GM19238 (cell line): Measurements from ENCODE around the gene ACOXL.

Source experiments
- DNase-seq: peaks from one replicate; pipeline ENCODE4 v3.0.0; 2011; ENCODE audit warnings: low spot score; ENCODE audit not compliant: insufficient read length

The ACOXL gene

DNA sequence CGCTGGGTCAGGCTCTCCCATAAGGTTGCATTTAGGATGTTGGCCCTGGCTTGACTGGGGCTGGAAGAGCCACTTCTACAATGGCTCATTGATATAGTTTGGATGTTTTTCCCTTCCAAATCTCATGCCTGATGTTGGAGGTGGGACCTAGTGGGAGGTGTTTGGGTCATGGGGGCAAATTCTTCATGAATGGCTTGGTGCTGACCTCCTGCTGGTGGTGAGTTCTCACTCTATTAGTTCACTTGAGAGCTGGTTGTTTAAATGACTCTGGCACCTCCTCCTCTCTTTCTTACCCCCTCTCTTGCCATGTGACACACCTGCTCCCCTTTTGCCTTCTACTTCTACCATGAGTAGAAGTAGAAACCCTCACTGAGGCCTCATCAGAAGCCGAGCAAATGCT is 20.5 kb downstream of the ACOXL start:
- DNase-seq = no peak

DNA sequence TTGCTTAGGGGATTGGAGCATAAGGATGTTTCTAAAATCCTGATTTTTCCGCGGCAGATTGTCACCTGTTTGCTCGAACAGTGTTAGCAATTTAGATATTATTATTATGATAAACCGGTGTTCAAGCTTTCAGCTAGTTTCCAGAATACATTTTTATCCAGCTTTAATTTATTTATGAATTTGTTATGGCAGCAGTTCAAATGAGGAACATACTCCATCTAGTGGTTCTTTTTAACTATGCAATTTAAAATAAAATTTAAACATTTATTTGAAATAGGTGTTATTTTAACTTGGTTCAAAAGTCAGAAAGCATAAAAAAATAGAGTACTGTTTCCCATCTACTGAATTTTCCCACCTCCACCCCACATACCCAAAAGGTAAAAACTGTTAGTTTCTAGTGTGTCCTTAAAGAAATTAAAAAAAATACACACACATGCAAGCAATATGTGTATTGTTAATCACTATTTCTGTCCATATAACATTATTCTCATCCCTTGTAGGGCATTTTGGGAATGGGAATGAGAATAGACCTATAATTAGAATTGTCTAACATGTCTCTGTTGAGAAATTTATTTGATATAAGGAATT is 23.2 kb downstream of the ACOXL start:
- DNase-seq = no peak

DNA sequence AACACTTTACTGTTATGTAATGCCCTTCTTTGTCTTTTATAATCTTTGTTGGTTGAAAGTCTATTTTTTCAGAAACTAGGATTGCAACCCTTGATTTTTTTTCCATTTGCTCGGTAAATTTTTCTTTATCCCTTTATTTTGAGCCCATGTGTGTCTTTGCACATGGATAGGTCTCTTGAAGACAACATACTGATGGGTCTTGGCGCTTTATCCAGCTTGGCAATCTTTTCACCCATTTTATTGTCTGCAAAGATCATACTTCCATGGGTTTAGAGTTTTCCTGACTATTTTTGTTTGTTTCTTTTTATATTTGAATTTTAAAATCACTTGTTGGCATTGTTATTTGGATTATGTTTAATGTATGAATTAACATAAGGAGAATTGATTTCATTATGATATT is 27.0 kb downstream of the ACOXL start:
- no peak for DNase-seq

GRCh38 chr2:110764931-110765330 is 32.6 kb downstream of the ACOXL start:
- no peak for DNase-seq

DNA sequence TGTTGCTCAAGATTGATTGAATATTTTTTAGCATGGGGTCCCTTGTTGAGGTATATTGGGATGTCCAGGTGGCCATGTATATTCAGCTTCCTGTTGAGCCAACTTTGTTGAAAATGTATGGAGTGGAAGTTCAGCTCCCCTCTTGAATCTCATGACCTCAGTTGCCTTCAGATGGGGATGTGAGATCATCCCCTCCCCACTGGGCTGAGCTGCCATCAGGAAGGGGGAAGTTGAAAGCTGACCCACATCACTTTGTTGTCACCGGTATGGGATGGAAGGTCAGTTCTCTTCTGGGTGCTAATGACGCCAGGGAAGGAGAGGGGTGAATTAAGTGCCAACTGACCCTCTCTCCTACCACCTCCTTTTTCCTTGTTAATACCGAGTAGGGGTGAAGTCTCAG is 33.9 kb downstream of the ACOXL start:
- DNase-seq = no peak

- DNase-seq = no peak
These were observed 36.2 kb downstream of the ACOXL start for GRCh38 chr2:110768591-110768990.

DNA sequence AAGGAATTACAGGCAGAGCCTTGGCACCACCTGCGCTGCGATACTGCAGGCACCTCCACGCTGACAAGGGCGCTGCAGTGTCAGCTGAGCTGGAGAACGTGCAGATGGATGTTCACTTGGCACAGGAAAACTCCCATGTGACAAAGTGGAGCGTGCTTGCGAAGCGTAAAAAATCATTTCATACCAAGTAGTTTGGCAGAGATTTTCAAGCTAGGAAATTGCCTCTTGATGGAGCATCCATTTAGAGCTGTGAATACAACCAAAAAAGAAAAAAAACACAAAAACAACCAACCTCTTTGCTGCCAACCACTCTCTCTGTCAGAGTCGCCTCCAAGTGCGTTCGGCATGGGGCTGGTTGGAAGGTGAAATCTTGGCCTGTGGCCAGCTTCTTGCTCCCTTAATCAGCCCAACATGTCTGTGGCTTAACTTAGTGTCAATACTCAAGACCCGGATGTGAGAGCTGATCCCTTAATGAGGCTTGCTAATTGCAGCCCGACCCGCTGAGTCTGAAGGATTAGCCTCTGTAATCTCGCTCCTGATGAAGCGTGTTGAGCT is 38.1 kb downstream of the ACOXL start:
- DNase-seq = no peak

DNA sequence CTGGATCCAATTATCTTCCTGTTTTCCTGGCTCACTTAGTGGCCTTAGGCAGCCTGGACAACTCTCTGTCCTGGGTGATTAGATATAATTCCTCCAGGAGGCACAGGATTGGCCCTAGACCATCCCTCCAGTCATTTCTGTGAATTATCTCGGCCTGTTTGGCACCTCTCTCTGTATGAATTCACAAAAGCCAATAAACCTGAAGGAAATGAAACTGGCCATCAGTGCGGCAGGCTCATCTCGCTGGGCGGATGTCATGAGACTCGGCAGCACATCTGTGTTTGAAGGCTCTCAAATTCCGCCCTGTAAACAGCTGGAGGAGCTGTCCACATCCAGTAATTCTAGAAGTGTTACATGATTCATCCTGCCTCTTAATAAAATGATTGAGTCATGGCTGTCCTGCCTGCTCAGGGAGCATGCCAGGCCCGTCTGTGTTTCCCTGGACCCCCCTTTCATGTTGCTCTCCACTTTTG is 38.6 kb downstream of the ACOXL start:
- no peak for DNase-seq

DNA sequence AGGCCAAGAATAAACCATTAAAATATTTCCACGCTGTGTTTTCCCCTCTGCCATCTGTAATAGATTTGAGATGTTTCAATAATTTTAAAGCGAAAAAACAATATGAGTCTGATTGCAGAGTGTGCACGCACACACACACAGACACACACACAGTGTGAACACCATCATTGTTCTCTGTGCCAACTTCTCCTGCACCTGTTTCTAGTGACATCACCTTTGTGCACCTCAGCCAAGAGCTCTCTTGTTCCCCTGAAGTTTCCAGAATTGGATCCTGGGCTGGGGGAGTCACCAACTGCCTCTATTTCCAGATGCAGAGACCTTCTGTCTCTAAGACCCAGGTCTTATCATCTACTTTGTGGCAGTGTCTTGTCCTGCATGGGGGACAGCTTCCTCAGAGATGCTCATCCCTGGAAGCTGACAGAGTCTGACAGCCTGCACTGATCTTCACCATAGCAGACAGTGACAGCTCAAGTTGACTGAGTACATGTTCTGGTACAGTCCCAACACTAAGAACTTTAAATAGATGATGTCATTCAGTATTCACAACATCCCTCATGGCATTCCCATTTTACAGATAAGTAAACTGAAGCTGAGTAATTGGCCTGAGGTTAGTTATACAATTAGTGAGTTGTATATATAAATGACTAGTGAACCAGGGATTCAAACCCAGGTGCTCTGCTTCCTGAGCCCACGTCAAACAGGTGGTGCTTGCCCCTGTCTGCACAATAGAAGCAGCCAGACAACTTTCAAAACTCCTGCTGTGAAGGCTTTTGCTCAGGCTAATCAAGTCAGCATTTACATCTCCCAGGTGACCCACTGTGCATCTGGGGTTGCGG is 39.4 kb downstream of the ACOXL start:
- no peak for DNase-seq

DNA sequence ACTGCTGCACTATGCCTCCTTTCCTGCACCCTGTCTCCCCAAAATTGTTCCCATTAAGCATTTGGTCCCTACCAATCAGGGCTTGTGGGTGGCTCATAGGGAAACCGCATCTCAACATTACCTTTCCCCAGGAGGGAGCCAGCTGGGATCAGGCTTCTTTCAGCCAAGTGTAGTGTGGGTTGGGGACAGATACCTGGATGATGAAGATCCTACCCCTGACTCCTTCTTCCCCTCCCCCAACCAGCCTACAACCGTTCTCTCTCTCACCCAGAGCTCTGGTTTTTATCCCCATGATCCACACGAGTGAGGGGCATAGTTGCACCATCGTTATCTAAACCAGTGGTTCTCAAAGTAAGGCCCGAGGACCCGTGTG is 40.0 kb downstream of the ACOXL start:
- no peak for DNase-seq

DNA sequence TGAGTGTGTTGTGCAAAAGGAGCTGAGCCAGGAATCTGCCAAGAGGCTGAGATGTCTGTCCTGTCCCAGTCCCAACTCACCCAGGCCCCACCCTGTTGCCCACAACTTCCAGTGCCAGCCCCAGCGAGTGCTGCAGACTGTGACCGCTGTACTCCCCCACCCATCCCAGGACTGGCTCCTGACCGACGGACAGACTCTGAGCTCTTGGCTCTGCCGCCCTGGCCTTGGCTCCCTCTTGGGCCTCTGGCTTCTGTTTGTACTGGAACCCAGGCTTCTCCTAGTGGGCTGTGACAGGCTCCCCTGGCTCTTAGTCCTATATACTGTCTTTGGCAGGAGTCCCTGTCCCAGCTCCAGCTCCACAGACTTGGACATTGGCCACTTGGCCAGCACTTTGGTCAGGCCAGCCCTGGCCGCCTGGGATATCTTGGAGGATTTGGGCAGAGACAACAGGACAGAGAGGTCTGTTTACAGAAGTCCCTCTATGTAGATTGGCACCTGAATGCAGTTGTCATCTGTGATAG is 41.1 kb downstream of the ACOXL start:
- DNase-seq = no peak

DNA sequence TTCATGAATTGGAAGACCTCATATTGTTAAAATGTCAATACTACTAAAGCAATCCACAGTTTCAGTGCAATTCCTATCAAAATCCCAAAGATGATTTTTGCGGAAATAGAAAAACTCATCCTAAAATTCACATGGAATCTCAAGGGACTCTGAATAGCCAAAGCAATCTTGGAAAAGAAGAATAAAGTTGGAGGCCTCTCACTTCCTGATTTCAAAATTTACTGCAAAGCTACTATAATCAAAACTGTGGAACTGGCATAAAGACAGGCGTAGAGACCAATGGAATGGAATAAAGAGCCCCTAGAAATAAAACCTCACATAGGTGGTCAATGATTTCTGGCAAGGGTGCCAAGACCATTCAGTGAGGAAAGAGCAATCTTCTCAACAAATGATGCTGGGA is 42.3 kb downstream of the ACOXL start:
- no peak for DNase-seq

GRCh38 chr2:110777531-110778311 is 45.3 kb downstream of the ACOXL start:
- no peak for DNase-seq

DNA sequence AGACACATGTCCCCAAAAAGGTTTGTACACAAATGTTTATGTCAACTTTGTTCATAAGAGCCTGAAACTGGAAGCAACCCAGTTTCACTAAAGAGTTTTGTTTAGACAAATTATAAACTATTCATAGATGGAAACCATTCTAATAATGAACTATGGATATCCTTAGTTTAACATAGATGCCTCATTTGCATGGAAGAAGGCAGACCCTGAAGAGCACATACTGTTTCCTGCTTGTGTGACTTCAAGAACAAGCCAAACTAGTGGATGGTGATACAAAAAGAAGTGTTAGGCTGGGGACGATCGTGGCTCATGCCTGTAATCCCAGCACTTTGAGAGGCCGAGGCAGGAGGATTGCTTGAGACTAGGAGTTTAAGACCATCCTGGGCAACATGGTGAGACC is 48.1 kb downstream of the ACOXL start:
- no peak for DNase-seq

DNA sequence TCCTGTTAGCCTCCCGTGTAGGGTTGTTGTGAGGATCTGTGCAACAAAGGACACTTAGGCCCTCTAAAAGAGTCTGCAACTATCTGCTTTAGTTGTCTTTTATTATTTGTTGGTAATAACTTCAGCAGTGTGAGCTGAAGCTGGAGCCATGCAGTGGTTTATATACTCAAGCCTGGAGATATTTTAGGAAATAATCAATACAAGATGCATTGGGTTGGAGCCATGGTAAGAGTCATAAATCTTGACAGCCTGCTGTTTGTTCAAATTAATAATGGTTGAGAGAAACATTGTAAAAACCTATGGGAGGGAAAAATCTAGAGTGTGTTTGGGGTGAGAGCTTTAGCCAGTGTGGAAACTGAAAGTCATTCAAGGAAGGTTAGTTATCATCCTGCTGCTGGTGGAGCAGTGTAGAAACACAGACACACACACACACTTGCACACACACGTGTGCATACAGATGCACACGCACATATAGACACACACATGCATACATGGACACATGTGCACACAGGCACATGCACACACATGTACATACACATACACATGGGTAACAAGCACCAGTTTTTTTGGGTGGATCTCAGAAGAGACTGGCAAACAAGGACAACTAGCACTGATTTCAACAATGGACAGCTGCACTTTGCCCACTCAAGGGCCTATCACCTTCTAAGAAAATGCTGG is 51.0 kb downstream of the ACOXL start:
- DNase-seq = no peak

- DNase-seq = no peak
These were observed 51.8 kb downstream of the ACOXL start for GRCh38 chr2:110784047-110784631.

DNA sequence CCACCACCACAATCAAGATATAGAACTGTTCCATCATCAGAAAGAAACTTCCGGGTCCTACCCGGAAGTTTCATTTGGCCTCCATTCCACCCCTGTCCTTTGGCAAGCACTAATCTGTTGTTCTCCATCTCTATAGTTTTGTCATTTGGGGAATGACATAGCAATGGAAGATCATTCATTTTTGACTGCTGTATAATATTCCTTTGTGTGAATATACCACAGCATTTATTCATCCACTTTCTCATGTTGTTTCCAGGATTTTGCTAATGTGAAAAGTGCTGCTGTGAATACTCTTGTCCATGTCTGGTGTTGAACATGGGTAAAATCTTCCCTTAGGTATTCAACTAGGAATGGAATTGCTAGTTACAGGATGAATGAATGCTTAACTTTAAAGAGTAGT is 53.1 kb downstream of the ACOXL start:
- no peak for DNase-seq

DNA sequence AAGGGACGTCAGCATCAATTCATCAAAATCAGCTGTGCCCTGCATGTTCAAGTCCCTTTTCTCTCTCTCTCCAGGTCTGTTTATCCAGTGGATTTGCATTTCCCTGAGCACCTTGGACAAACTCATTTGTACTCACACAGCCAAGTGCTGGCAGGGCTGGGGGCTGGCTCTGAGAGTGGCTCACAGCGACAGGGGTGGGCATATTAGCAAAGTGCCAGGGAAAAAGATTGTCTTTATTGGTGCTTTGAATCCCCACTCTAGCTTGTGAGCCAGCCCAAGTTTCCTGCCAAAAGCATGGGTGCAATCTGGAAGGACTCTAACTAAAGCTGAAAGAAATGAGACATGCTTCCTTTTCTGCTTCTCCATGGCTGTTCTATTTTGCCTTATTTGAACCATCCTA is 56.6 kb downstream of the ACOXL start:
- no peak for DNase-seq

- no peak for DNase-seq
These were observed 57.3 kb downstream of the ACOXL start for GRCh38 chr2:110789706-110790105.

DNA sequence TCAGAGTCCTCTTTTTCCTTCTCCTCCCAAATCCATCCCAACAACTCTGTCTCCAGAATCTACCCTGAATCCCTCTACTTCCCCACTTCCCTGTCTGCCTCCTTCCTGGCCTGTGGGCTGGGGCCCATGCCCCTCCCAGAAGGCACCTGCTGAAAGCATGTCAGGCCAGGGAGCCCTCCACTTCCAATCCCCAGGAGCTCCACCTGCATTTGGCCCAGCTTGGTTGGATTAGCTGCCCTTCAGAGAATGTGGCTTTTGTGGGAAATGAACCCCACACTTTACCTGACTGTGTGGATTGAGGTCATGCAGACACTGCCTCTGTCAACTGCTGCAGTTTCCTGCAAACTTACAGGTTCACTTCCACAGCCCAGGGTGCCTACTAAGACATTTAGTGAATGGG is 58.5 kb downstream of the ACOXL start:
- DNase-seq = no peak

GRCh38 chr2:110791435-110791834 is 59.1 kb downstream of the ACOXL start:
- DNase-seq = no peak
